ENCODE results near the gene ATP2A3. TPM values are rescaled to one million over a fixed set of nuclear protein-coding genes. Genes with fewer than 3 reads are reported as not detected.

ATP2A3 gene
- total RNA-seq, 1 donor from 2014 or later: under 0.01 TPM

GRCh38 chr17:3962965-3963236 is 1.3 kb downstream of the ATP2A3 start:
- TF ChIP-seq, protein P1, sequence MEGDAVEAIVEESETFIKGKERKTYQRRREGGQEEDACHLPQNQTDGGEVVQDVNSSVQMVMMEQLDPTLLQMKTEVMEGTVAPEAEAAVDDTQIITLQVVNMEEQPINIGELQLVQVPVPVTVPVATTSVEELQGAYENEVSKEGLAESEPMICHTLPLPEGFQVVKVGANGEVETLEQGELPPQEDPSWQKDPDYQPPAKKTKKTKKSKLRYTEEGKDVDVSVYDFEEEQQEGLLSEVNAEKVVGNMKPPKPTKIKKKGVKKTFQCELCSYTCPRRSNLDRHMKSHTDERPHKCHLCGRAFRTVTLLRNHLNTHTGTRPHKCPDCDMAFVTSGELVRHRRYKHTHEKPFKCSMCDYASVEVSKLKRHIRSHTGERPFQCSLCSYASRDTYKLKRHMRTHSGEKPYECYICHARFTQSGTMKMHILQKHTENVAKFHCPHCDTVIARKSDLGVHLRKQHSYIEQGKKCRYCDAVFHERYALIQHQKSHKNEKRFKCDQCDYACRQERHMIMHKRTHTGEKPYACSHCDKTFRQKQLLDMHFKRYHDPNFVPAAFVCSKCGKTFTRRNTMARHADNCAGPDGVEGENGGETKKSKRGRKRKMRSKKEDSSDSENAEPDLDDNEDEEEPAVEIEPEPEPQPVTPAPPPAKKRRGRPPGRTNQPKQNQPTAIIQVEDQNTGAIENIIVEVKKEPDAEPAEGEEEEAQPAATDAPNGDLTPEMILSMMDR (IDR thresholded peaks at IDR 0.05; ENCODE audit: insufficient read depth, low read length, severe bottlenecking): no peak
- H3K27me3 ChIP-seq (ENCODE audit: control insufficient read depth, insufficient read depth, low read length): peaks cover 12% of the 10 kb centered on the region
- FAIRE-seq: no peak

DNA sequence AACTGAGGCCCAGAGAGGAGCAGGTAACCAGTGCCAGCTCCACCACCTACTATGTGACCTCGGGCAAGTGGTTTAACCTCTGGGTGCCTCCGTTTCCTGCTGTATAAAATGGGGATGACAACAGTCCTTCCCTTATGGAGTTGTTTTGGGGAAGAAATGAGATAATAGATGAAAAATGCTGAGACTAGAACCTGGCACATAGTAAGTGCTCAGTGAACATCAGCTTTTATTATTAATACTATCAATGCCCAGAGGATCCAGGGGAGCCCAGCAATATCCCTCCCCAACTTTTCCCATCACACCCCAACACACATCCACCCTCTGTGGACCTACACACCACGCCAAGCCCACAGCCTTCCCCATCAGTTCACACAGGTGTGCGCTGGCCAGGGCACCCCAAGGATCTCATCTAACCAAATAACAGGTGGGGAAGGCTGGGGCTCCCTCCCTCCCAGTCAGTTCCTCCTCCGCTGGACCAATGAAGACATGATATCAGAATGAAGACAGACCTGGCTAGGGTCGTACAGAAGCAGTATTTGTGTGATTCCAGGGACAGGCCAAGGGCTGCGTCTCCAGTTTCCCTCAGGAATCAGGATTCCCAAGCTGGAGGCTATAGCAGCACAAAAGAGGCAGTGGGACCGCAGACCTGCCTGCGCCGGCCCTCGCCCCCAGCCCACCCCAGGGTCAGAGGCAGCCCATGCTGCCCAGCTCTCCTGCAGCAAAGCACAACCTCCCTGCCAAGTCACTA is 1.8 kb downstream of the ATP2A3 start:
- DNase-seq (ENCODE audit: low read depth) (no peak), FAIRE-seq (no peak)
- TF ChIP-seq, protein P1 (IDR thresholded peaks at IDR 0.05; ENCODE audit: insufficient read depth, low read length, severe bottlenecking): no peak
- Histone ChIP-seq H3K36me3 (ENCODE audit: control insufficient read depth, insufficient read depth, low read length) (no peaks in the 10 kb centered on the region), H3K4me3 (ENCODE audit: low read depth, low read length) (no peak overlapping the region), H3K27me3 (ENCODE audit: control insufficient read depth, insufficient read depth, low read length) (peaks cover 12% of the 10 kb centered on the region)

More at GRCh38 chr17:3962965-3963236, 1.3 kb downstream of the ATP2A3 start:
- Histone ChIP-seq H3K4me3 (ENCODE audit: low read depth, low read length) (no peak overlapping the region), H3K36me3 (ENCODE audit: control insufficient read depth, insufficient read depth, low read length) (no peaks in the 10 kb centered on the region)
- no peak for DNase-seq (ENCODE audit: low read depth)

DNA sequence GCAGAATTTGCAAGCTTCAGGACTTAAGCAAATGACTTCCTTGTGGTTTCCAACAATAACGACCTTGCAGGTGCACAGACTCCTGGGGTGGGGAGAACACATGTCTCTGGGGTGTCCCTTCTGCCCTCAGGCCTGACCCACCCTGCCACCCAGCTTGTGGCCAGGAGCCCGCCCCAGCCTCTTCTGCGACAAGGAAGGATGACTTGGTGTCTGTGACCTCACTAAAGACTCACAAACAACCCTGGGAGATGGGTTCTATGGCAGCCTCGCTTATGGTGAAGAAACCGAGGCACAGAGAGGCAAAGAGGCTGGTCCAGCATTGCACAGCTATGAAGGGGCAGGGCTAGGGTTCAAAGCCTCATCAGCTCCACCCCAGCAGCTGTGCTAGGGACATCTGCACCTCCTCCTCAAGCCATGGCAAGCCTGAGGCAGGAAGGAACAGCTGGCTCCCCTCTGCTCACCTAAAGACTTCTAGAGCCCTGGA is 2.6 kb downstream of the ATP2A3 start:
- no peak for DNase-seq (ENCODE audit: low read depth)
- H3K4me3 ChIP-seq (ENCODE audit: low read depth, low read length): no peak overlapping the region

GRCh38 chr17:3960764-3961163 is 3.5 kb downstream of the ATP2A3 start:
- Histone ChIP-seq H3K36me3 (ENCODE audit: control insufficient read depth, insufficient read depth, low read length) (no peaks in the 10 kb centered on the region), H3K4me3 (ENCODE audit: low read depth, low read length) (no peak overlapping the region), H3K27me3 (ENCODE audit: control insufficient read depth, insufficient read depth, low read length) (peaks cover 12% of the 10 kb centered on the region)
- TF ChIP-seq, protein P1 (IDR thresholded peaks at IDR 0.05; ENCODE audit: insufficient read depth, low read length, severe bottlenecking): no peak
- DNase-seq (ENCODE audit: low read depth) (no peak), FAIRE-seq (peak; percentile 47)

More for the DNA sequence above, 2.6 kb downstream of the ATP2A3 start:
- TF ChIP-seq, protein P1 (IDR thresholded peaks at IDR 0.05; ENCODE audit: insufficient read depth, low read length, severe bottlenecking): no peak
- H3K36me3 ChIP-seq (ENCODE audit: control insufficient read depth, insufficient read depth, low read length): no peaks in the 10 kb centered on the region
- no peak for FAIRE-seq
- H3K27me3 ChIP-seq (ENCODE audit: control insufficient read depth, insufficient read depth, low read length): peaks cover 12% of the 10 kb centered on the region

DNA sequence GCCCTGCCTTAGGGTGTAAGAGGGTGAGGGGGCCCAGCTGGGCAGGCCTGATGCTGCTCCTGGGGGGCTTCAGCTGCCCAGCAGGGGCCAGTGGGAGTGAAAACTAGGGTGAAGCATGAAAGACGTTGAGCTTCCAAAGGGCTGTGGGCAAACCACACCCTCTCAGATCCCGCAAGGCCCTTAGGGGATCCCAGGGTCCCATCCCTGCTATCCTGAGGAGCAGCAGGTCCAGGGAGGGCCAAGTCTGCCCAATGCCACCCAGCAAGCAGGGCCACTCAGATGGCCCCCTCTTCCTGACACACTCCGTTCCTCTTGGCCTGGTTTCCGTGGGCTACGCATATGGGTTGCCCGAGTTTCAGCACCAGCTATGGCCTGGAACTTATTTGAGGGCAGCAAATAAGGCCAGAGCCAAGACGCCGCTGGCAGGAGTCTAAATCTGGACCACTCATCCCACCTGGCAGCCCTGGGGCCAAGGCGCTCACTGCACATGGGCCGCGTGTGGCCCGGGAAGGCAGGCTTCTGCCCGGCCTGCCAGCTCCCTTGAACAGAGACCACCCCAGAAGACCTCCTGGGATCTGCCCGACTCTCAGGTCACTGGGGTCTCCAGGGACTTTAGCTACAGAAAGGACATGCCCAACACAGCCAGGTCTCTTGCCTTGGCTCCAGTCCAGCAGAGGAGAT is 4.2 kb downstream of the ATP2A3 start:
- peaks cover 12% of the 10 kb centered on the region for H3K27me3 ChIP-seq (ENCODE audit: control insufficient read depth, insufficient read depth, low read length)
- FAIRE-seq (no peak), DNase-seq (ENCODE audit: low read depth) (no peak)
- no peak overlapping the region for H3K4me3 ChIP-seq (ENCODE audit: low read depth, low read length)
- H3K36me3 ChIP-seq (ENCODE audit: control insufficient read depth, insufficient read depth, low read length): no peaks in the 10 kb centered on the region
- TF ChIP-seq, protein P1 (IDR thresholded peaks at IDR 0.05; ENCODE audit: insufficient read depth, low read length, severe bottlenecking): no peak
